HCT116 (cell line): ENCODE data around the gene ZNF718. TPM values are rescaled to one million over a fixed set of nuclear protein-coding genes. Genes with fewer than 3 reads are reported as not detected.

Experiments used
- ATAC-seq: fragments of 200-7000 bp; cut with Tn5 transposase; 2 replicates; pipeline ENCODE4 v1.9.1; 2020; ENCODE audit warnings: mild to moderate bottlenecking, moderate library complexity
- BruUV-seq: library from RNA; stranded (reverse); fragments of 400-500 nt; replicated peaks from 2 replicates; lab custom pipeline; 2021; lab: Mats Ljungman, UMichigan
- CTCF ChIA-PET: fragments of 300-600 bp; sonication (Branson Sonifier 250); formaldehyde crosslinking; loops from one replicate; lab custom pipeline; 2021; ENCODE audit warnings: antibody characterized with exemption; lab: Charles Lee
- POLR2A ChIA-PET: fragments of 300-600, 350-600 bp; sonication (Branson Sonifier 250); formaldehyde crosslinking; loops from one replicate; lab custom pipeline; 2021; ENCODE audit warnings: antibody characterized with exemption; lab: Charles Lee
- RAD21 ChIA-PET, 2 experiments: fragments of 300-600 bp; sonication (Branson Sonifier 250); formaldehyde crosslinking; loops; one replicate each; lab custom pipeline; 2023; ENCODE audit warnings: low total read pairs in 2 of 2; ENCODE audit not compliant: uncharacterized antibody in 2 of 2, unreplicated experiment in 2 of 2, low non-redundant PET in 1 of 2; lab: Charles Lee
- DNase-seq: peaks from one replicate; pipeline ENCODE4 v3.0.0-alpha.2; 2010; ENCODE audit warnings: low read depth, low spot score
- H2AFZ ChIP-seq: fragments of 200-600 bp; shearing (Covaris generic), sonication (generic); 2 replicates; pipeline ENCODE4 v1.6.1; 2017; ENCODE audit warnings: low read depth, mixed run types, mixed read lengths, antibody characterized with exemption, low read length; ENCODE audit not compliant: poor library complexity, severe bottlenecking
- H3K27ac ChIP-seq: 2 replicates; pipeline ENCODE4 v1.5.1; 2012; ENCODE audit warnings: low read depth, low read length
- H3K27me3 ChIP-seq: fragments of 200-600 bp; sonication (generic); 2 replicates; pipeline ENCODE4 v1.6.1; 2016; ENCODE audit warnings: mixed run types, low read length, mixed read lengths; ENCODE audit not compliant: insufficient read depth
- H3K36me3 ChIP-seq, 2 experiments: fragments of 200-500 bp in 1 of 2; fragments of 200-600 bp in 1 of 2; sonication (Bioruptor generic) in 1 of 2; sonication (generic) in 1 of 2; 2 replicates each; pipeline versions ENCODE4 v1.5.1 to v1.6.1; 2014 to 2016; ENCODE audit warnings: low read length in 2 of 2, inconsistent platforms in 1 of 2, mixed read lengths in 1 of 2, mixed run types in 1 of 2; ENCODE audit not compliant: insufficient read depth in 2 of 2, control insufficient read depth in 1 of 2
- H3K4me1 ChIP-seq, 2 experiments: fragments of 200-600 bp in 1 of 2; sonication (generic) in 1 of 2; 2 replicates each; pipeline versions ENCODE4 v1.5.1 to v1.6.1; 2012 to 2017; ENCODE audit warnings: low read length in 2 of 2, inconsistent platforms in 1 of 2, mild to moderate bottlenecking in 1 of 2, mixed read lengths in 1 of 2, mixed run types in 1 of 2, moderate library complexity in 1 of 2; ENCODE audit not compliant: insufficient read depth in 2 of 2, control insufficient read depth in 1 of 2
- H3K4me2 ChIP-seq: fragments of 200-600 bp; sonication (generic); 2 replicates; pipeline ENCODE4 v1.6.1; 2017; ENCODE audit warnings: mixed run types, low read length, mixed read lengths
- H3K4me3 ChIP-seq, 2 experiments: fragments of 200-600 bp in 1 of 2; sonication (generic) in 1 of 2; replicated peaks in 1 of 2; 2 replicates each; pipeline ENCODE4 v1.5.1; 2011 to 2016; ENCODE audit warnings: low read length in 2 of 2, control low read depth in 1 of 2, low read depth in 1 of 2, mild to moderate bottlenecking in 1 of 2, mixed read lengths in 1 of 2, mixed run types in 1 of 2
- H3K79me2 ChIP-seq: fragments of 200-600 bp; sonication (generic); 2 replicates; pipeline ENCODE4 v1.6.1; 2017; ENCODE audit warnings: mild to moderate bottlenecking, mixed run types, low read length, moderate library complexity, mixed read lengths; ENCODE audit not compliant: insufficient read depth
- H3K9ac ChIP-seq: fragments of 200-600 bp; sonication (generic); 2 replicates; pipeline ENCODE4 v1.6.1; 2016; ENCODE audit warnings: low read length, mixed read lengths
- H3K9me2 ChIP-seq: fragments of 200-600 bp; sonication (generic), shearing (Covaris generic); 2 replicates; pipeline ENCODE4 v1.6.1; 2017; ENCODE audit warnings: mixed run types, mild to moderate bottlenecking, moderate library complexity; ENCODE audit not compliant: insufficient read depth
- H3K9me3 ChIP-seq, 2 experiments: fragments of 200-500 bp in 1 of 2; fragments of 200-600 bp in 1 of 2; sonication (Bioruptor generic) in 1 of 2; sonication (generic) in 1 of 2; 2 replicates each; pipeline ENCODE4 v1.6.1; 2014 to 2017; ENCODE audit warnings: low read length in 2 of 2, mixed read lengths in 2 of 2, inconsistent platforms in 1 of 2, low read depth in 1 of 2, mild to moderate bottlenecking in 1 of 2, mixed run types in 1 of 2, moderate library complexity in 1 of 2; ENCODE audit not compliant: control insufficient read depth in 1 of 2, insufficient read depth in 1 of 2
- H4K20me1 ChIP-seq: fragments of 200-600 bp; sonication (generic), shearing (Covaris generic); 2 replicates; pipeline ENCODE4 v1.6.1; 2017; ENCODE audit warnings: mixed run types, mild to moderate bottlenecking, moderate library complexity; ENCODE audit not compliant: insufficient read depth
- ATF3 ChIP-seq: IDR thresholded peaks from 2 replicates; pipeline ENCODE4 v1.6.1; 2012
- CBX3 ChIP-seq: IDR thresholded peaks from 2 replicates; pipeline ENCODE4 v1.6.1; 2012; ENCODE audit warnings: low read depth
- CEBPB ChIP-seq: IDR thresholded peaks from 2 replicates; pipeline ENCODE4 v1.6.1; 2012; ENCODE audit warnings: low read depth
- EGR1 ChIP-seq: IDR thresholded peaks from 2 replicates; pipeline ENCODE4 v1.6.1; 2012; ENCODE audit warnings: low read depth
- ELF1 ChIP-seq: IDR thresholded peaks from 2 replicates; pipeline ENCODE4 v1.6.1; 2012; ENCODE audit warnings: low read depth, borderline replicate concordance
- EZH2 ChIP-seq: fragments of 200-600 bp; sonication (generic); IDR thresholded peaks from 2 replicates; pipeline ENCODE4 v1.6.1; 2017; ENCODE audit warnings: antibody characterized with exemption, mixed run types
- EZH2phosphoT487 ChIP-seq: fragments of 200-600 bp; IDR thresholded peaks from 2 replicates; pipeline ENCODE4 v1.6.1; 2018; ENCODE audit warnings: antibody characterized with exemption, borderline replicate concordance
- JUND ChIP-seq: IDR thresholded peaks from 2 replicates; pipeline ENCODE4 v1.6.1; 2012
- POLR2AphosphoS5 ChIP-seq: IDR thresholded peaks from 2 replicates; pipeline ENCODE4 v1.6.1; 2011; ENCODE audit warnings: mild to moderate bottlenecking, low read depth, low read length, moderate library complexity
- RAD21 ChIP-seq: IDR thresholded peaks from 2 replicates; pipeline ENCODE4 v1.6.1; 2012; ENCODE audit warnings: low read depth, mild to moderate bottlenecking
- SIN3A ChIP-seq: IDR thresholded peaks from 2 replicates; pipeline ENCODE4 v1.6.1; 2012; ENCODE audit warnings: low read depth
- SP1 ChIP-seq: IDR thresholded peaks from 2 replicates; pipeline ENCODE4 v1.6.1; 2012; ENCODE audit warnings: low read depth
- SRF ChIP-seq: IDR thresholded peaks from 2 replicates; pipeline ENCODE4 v1.6.1; 2012; ENCODE audit warnings: low read depth
- TCF7L2 ChIP-seq: IDR thresholded peaks from 2 replicates; pipeline ENCODE4 v1.7.0; 2011; ENCODE audit warnings: borderline replicate concordance, inconsistent platforms; ENCODE audit not compliant: insufficient read depth, insufficient read length; ENCODE audit errors: extremely low read depth
- YY1 ChIP-seq: IDR thresholded peaks from 2 replicates; pipeline ENCODE4 v1.6.1; 2011; ENCODE audit warnings: low read length, low read depth, moderate library complexity, mild to moderate bottlenecking; ENCODE audit not compliant: insufficient replicate concordance; ENCODE audit errors: extremely low read depth
- ZFX ChIP-seq: fragments of 450-650 bp; IDR thresholded peaks from 2 replicates; pipeline ENCODE4 v1.6.1; 2017
- ZNF274 ChIP-seq: fragments of 200-500 bp; sonication (Bioruptor generic); IDR thresholded peaks from 2 replicates; pipeline ENCODE4 v1.6.1; 2014; ENCODE audit warnings: mild to moderate bottlenecking, low read depth, low read length, inconsistent platforms
- intact Hi-C: fragments of 100-400 bp; cut with micrococcal nuclease; formaldehyde crosslinking; loops from 2 replicates; pipeline ENCODE4 v1.10.0; 2022
- total RNA-seq: library from RNA; stranded (reverse); gene quantifications from one replicate; pipeline ENCODE4 v1.2.1, GENCODE V29; 2021; ENCODE audit not compliant: unreplicated experiment
- TF ChIP-seq, protein P1 (sequence below): IDR thresholded peaks from 2 replicates; pipeline ENCODE4 v1.6.1; 2012
- TF ChIP-seq, protein P2 (sequence below): IDR thresholded peaks from 2 replicates; pipeline ENCODE4 v1.6.1; 2011; ENCODE audit warnings: mild to moderate bottlenecking, low read length, moderate library complexity; ENCODE audit not compliant: insufficient replicate concordance; ENCODE audit errors: extremely low read depth

Gene ZNF718
- total RNA-seq, 1 experiment from 2014 or later, result 0.07 TPM

GRCh38 chr4:116499-116898 is 7.8 kb upstream of the ZNF718 start:
- POLR2A ChIA-PET, result no interaction called here

GRCh38 chr4:120616-121015 is 3.7 kb upstream of the ZNF718 start:
- Histone ChIP-seq H3K4me2 (no peak overlapping the region), H3K27ac (no peak overlapping the region), H3K27me3 (no peaks in the 10 kb centered on the region), H3K79me2 (no peaks in the 10 kb centered on the region), H3K9ac (no peak overlapping the region), H3K4me1 (no peaks in the 10 kb centered on the region), H4K20me1 (no peaks in the 10 kb centered on the region), H3K4me3 (no peak overlapping the region), H3K9me2 (no peaks in the 10 kb centered on the region), H3K9me3 (peaks cover 19 to 20% of the 10 kb centered on the region in 2 experiments; a peak in 2 of 4 replicates), H3K36me3 (no peaks in the 10 kb centered on the region), H2AFZ (no peak overlapping the region)
- ChIA-PET RAD21 (no interaction called here), POLR2A (no interaction called here), CTCF (no interaction called here)
- DNase-seq, result no peak
- no peak for ATAC-seq
- intact Hi-C loops, result no loop called here
- no TSS peak for BruUV-seq
- TF ChIP-seq, protein P1, sequence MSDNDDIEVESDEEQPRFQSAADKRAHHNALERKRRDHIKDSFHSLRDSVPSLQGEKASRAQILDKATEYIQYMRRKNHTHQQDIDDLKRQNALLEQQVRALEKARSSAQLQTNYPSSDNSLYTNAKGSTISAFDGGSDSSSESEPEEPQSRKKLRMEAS, result no peak
- TF ChIP-seq ZFX (no peak), EZH2 (no peak), RAD21 (no peak), TCF7L2 (no peak), EZH2phosphoT487 (no peak), EGR1 (no peak), SP1 (no peak), JUND (no peak), POLR2AphosphoS5 (no peak), YY1 (no peak), CEBPB (no peak), ELF1 (no peak), SIN3A (no peak), SRF (no peak), ZNF274 (no peak), ATF3 (no peak)

More at GRCh38 chr4:116499-116898, 7.8 kb upstream of the ZNF718 start:
- no peaks in the 10 kb centered on the region for H3K36me3 ChIP-seq
- H3K4me3 ChIP-seq, result no peak overlapping the region
- ATAC-seq (no peak), DNase-seq (no peak)
- H3K27ac ChIP-seq, result no peak overlapping the region
- no peaks in the 10 kb centered on the region for H3K4me1 ChIP-seq
- TF ChIP-seq EZH2 (no peak), YY1 (no peak), EGR1 (no peak), SRF (no peak), ELF1 (no peak), CBX3 (no peak)
- TF ChIP-seq, protein P1, result no peak
- TF ChIP-seq, protein P2, sequence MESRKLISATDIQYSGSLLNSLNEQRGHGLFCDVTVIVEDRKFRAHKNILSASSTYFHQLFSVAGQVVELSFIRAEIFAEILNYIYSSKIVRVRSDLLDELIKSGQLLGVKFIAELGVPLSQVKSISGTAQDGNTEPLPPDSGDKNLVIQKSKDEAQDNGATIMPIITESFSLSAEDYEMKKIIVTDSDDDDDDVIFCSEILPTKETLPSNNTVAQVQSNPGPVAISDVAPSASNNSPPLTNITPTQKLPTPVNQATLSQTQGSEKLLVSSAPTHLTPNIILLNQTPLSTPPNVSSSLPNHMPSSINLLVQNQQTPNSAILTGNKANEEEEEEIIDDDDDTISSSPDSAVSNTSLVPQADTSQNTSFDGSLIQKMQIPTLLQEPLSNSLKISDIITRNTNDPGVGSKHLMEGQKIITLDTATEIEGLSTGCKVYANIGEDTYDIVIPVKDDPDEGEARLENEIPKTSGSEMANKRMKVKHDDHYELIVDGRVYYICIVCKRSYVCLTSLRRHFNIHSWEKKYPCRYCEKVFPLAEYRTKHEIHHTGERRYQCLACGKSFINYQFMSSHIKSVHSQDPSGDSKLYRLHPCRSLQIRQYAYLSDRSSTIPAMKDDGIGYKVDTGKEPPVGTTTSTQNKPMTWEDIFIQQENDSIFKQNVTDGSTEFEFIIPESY, result no peak
- H3K9me3 ChIP-seq, result peaks cover 19 to 25% of the 10 kb centered on the region in 2 experiments; a peak in 2 of 4 replicates
- no peak overlapping the region for H3K9ac ChIP-seq
- H2AFZ ChIP-seq, result no peak overlapping the region
- H3K27me3 ChIP-seq, result no peaks in the 10 kb centered on the region
- no peaks in the 10 kb centered on the region for H4K20me1 ChIP-seq
- intact Hi-C loops, result no loop called here
- ChIA-PET CTCF (no interaction called here), RAD21 (no interaction called here)
- no peaks in the 10 kb centered on the region for H3K79me2 ChIP-seq
- no peaks in the 10 kb centered on the region for H3K9me2 ChIP-seq
- no TSS peak for BruUV-seq
- no peak overlapping the region for H3K4me2 ChIP-seq
